H1 (cell line): Measurements from ENCODE around the gene RANBP17. TPM values are rescaled to one million over a fixed set of nuclear protein-coding genes. Genes with fewer than 3 reads are reported as not detected.

Experiments
- ATF2 ChIP-seq: IDR thresholded peaks from 2 replicates; pipeline ENCODE4 v1.6.1; 2012; ENCODE audit warnings: low read length, inconsistent platforms
- CREB1 ChIP-seq: IDR thresholded peaks from 2 replicates; pipeline ENCODE4 v1.6.1; 2012; ENCODE audit warnings: inconsistent platforms
- KDM5A ChIP-seq: fragments of 200-600 bp; IDR thresholded peaks from 2 replicates; pipeline ENCODE4 v1.7.1; 2012; ENCODE audit warnings: mild to moderate bottlenecking, low read length, inconsistent platforms, mixed read lengths
- MAFK ChIP-seq: IDR thresholded peaks from 2 replicates; pipeline ENCODE4 v1.6.1; 2012; ENCODE audit warnings: low read depth, mild to moderate bottlenecking, improper control_type of control experiment, low read length
- SAP30 ChIP-seq: fragments of 300-600 bp; sonication (generic); IDR thresholded peaks from 2 replicates; pipeline ENCODE4 v1.7.1; 2012; ENCODE audit warnings: low read length, moderate library complexity, mild to moderate bottlenecking, inconsistent platforms; ENCODE audit not compliant: insufficient read depth, insufficient replicate concordance
- polyA plus RNA-seq, 7 experiments: library from polyadenylated mRNA; depleted of rRNA in 3 of 7; stranded (reverse) in 5 of 7; unstranded in 2 of 7; fragments of >200 nt in 5 of 7; fragments of 200-250 nt in 2 of 7; gene quantifications; 1 replicate in 5 of 7; 2 replicates in 1 of 7; 4 replicates in 1 of 7; pipeline versions ENCODE4 v1.2.1 to v1.2.3, GENCODE V29; 2011 to 2013; ENCODE audit warnings: missing spikeins in 2 of 7, mixed read lengths in 2 of 7
- total RNA-seq: library from RNA; stranded (reverse); fragmentation: NEBNext Ultra II Directional; extraction: Animal tissue kit (Norgen Biotek cat#: 25700); gene quantifications from 2 replicates; pipeline ENCODE4 v1.2.1, GENCODE V29; 2021

RANBP17 gene
- total and polyA plus RNA-seq, 2 of the 8 experiments (the other 6 are each of a cell fraction or from before 2014, with no cell fraction given) = 8.6 to 21.3 TPM

- no peak for TF ChIP-seq MAFK
- no peak for TF ChIP-seq ATF2
- no peak for TF ChIP-seq CREB1
- no peak for TF ChIP-seq SAP30
- TF ChIP-seq KDM5A = no peak
- TF ChIP-seq, all 59 proteins: peak for 0
Measured at GRCh38 chr5:171157775-171158174, 296.0 kb downstream of the RANBP17 start (continued).
